Activated CD8-positive, alpha-beta memory T cell treated with anti-CD3 and anti-CD28 coated beads, Interleukin-2, amount 50 U/mL, for 1 hour (primary cell): Measurements from ENCODE around the gene TMEM147.

Experiments
- DNase-seq: peaks from one replicate; pipeline ENCODE4 v3.0.0-alpha.2; 2020; ENCODE audit errors: extremely low read depth

TMEM147 gene

GRCh38 chr19:35546532-35546931, 1.1 kb downstream of the TMEM147 start:
- no peak for DNase-seq

- peak; percentile 33 for DNase-seq
These were observed 3.9 kb downstream of the TMEM147 start for GRCh38 chr19:35549174-35549788.

GRCh38 chr19:35549879-35550523, 4.6 kb downstream of the TMEM147 start:
- DNase-seq = no peak

GRCh38 chr19:35551091-35551810, 5.8 kb downstream of the TMEM147 start:
- DNase-seq = no peak

DNA sequence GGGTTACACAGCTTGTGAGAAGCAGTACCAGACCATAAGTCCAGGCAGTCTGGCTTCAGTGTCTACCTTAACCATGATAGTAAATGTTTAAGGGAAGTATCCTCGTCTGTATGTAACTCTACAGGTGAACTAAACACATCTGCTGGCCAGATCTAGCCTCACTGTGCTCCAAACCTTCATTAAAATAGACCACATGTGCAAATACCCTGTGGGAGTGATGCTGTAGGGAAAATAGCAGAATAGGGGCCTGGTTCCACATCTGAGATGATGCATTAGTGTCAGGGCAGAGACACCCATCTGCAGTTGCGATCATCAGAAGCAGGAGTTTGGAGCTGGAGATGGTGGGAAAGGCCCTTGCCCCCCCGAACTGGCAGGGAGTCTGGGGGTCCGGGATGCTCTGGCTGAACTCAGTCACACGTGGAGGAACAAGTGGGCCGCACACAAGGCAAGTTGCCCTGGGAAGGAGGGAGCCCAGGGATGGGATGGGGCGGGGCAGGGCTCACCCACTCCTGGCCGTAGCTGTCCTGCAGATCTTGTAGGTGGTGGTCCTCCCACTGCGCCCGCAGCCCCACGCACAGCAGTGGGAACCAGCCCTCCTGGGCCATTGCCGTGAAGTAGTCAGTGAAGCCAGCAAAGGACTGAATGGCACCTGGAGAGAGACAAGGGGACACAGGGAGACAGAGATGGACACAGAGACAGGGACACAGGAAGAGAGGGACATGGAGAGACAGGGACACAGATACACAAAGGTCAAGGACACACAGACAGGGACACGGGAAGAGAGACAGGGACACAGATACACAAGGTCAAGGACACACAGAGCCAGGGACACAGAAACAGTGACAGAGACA, 7.3 kb downstream of the TMEM147 start:
- no peak for DNase-seq

DNA sequence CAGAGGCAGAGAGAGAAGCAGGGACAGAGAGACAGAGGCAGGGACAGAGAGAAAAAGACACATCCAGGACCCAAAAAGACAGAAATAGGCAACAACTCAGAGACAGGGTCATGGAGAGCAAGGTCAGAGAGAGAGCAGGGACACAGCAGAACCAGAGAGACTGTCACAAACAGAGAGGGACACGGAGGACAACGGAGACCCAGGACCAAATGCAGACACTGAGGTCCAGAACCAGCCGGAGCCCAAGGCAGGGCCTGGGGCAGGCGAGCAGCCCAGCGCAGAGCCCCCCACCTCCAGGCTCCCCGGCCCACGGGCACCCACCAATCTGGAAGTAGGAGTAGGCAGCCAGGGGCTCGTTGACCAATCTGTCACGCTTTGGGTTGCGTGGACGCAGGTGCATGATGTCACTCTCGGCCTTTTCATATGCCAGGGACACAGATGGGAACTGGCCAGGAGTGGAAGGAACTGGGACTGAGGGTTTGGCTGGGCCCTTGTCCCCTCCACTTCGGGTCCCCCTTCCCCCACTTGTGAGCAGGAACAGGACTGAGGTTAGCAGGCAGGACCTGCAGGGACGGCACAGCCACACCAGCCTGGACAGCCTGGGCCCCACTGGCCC, 8.1 kb downstream of the TMEM147 start:
- no peak for DNase-seq

GRCh38 chr19:35554076-35554475, 8.7 kb downstream of the TMEM147 start:
- no peak for DNase-seq

GRCh38 chr19:35555301-35556005, 10.0 kb downstream of the TMEM147 start:
- DNase-seq = no peak

- DNase-seq = no peak
These were observed 10.7 kb downstream of the TMEM147 start for GRCh38 chr19:35556025-35556590.

GRCh38 chr19:35556846-35557538, 11.6 kb downstream of the TMEM147 start:
- no peak for DNase-seq

- DNase-seq = no peak
These were observed 12.3 kb downstream of the TMEM147 start for GRCh38 chr19:35557539-35558399.

- DNase-seq = no peak
These were observed 13.2 kb downstream of the TMEM147 start for GRCh38 chr19:35558400-35559280.

DNA sequence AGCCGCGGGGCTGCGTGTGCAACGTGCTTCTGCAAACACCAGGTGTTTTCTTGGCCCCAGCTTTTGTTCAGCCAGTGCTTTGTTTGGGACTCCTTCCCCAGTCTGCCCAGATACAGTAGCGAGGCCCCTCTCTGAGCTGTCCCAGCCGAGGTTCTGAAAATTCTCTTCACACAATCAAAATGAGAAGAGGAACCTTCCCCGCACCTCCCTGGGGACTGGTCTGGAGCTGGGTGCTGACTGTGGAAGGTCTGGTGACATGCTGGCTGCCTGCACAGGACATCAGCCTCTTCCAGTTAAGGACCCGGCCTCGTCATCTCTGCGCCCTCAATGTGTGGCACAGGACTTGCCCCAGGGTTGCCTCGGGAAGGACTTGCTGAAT, 13.8 kb downstream of the TMEM147 start:
- DNase-seq = no peak

- no peak for DNase-seq
These were observed 14.4 kb downstream of the TMEM147 start for GRCh38 chr19:35559781-35560180.

DNA sequence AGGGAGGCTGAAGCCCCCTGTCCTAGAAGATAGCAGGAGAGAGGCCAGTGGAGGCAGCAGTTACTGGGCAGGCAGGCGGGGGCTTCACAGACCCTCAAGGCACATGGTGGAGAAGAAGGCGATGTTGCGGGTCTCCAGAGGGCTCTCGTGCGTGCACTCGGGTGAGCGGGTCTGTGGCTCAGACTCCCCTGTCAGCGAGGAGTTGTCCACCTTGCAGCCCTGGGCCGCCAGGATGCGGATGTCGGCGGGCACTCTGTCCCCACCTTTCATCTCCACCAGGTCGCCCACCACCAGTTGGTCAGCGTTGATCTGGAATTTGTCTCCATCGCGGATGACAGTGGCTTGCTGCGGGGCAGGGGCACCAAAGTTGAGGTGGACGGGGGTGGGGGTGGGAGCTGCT, 14.8 kb downstream of the TMEM147 start:
- no peak for DNase-seq

- no peak for DNase-seq
These were observed 15.3 kb downstream of the TMEM147 start for GRCh38 chr19:35560677-35561076.

GRCh38 chr19:35561436-35561835, 16.0 kb downstream of the TMEM147 start:
- DNase-seq = no peak

GRCh38 chr19:35562336-35562735, 16.9 kb downstream of the TMEM147 start:
- DNase-seq = no peak
